Loucy (cell line): Measurements from ENCODE around the gene KRT39.

ENCODE experiments used
- H2AFZ ChIP-seq: fragments of 200-600 bp; sonication (generic); 2 replicates; pipeline ENCODE4 v1.6.0; 2016; ENCODE audit warnings: antibody characterized with exemption, mild to moderate bottlenecking, low read length, moderate library complexity
- H3F3A ChIP-seq: fragments of 200-600 bp; 2 replicates; pipeline ENCODE4 v1.6.0; 2016; ENCODE audit warnings: antibody characterized with exemption, low read depth, mild to moderate bottlenecking
- H3K27me3 ChIP-seq: fragments of 200-600 bp; sonication (generic); 2 replicates; pipeline ENCODE4 v1.6.1; 2014; ENCODE audit warnings: low read length, mild to moderate bottlenecking; ENCODE audit not compliant: insufficient read depth, poor library complexity, severe bottlenecking
- H3K36me3 ChIP-seq: fragments of 200-600 bp; sonication (generic); 2 replicates; pipeline ENCODE4 v1.6.1; 2016; ENCODE audit warnings: low read length; ENCODE audit not compliant: insufficient read depth
- H3K4me1 ChIP-seq: fragments of 200-600 bp; sonication (generic); 2 replicates; pipeline ENCODE4 v1.5.1; 2014; ENCODE audit warnings: low read length, mild to moderate bottlenecking; ENCODE audit not compliant: insufficient read depth, poor library complexity, severe bottlenecking
- H3K4me2 ChIP-seq: fragments of 200-600 bp; sonication (generic); 2 replicates; pipeline ENCODE4 v1.6.0; 2014; ENCODE audit warnings: antibody characterized with exemption, low read length, low read depth, mild to moderate bottlenecking; ENCODE audit not compliant: poor library complexity, severe bottlenecking
- H3K4me3 ChIP-seq: fragments of 200-600 bp; sonication (generic); 2 replicates; pipeline ENCODE4 v1.5.1; 2014; ENCODE audit warnings: low read length, mild to moderate bottlenecking, mixed read lengths; ENCODE audit not compliant: poor library complexity, severe bottlenecking
- H3K79me2 ChIP-seq: fragments of 200-600 bp; sonication (generic); 2 replicates; pipeline ENCODE4 v1.6.1; 2014; ENCODE audit warnings: low read length; ENCODE audit not compliant: insufficient read depth
- H3K9ac ChIP-seq: fragments of 200-600 bp; sonication (generic); 2 replicates; pipeline ENCODE4 v1.6.0; 2014; ENCODE audit warnings: mild to moderate bottlenecking, low read depth, low read length, moderate library complexity; ENCODE audit not compliant: poor library complexity, severe bottlenecking
- H3K9me2 ChIP-seq: fragments of 200-600 bp; sonication (generic); replicated peaks from 2 replicates; pipeline ENCODE4 v1.6.1; 2016; ENCODE audit warnings: low read depth, low read length, mixed read lengths
- H3K9me3 ChIP-seq: fragments of 200-600 bp; sonication (generic); 2 replicates; pipeline ENCODE4 v1.6.1; 2014; ENCODE audit warnings: mild to moderate bottlenecking, antibody characterized with exemption, low read length, low read depth; ENCODE audit not compliant: insufficient read depth
- H4K20me1 ChIP-seq: fragments of 200-600 bp; sonication (generic); 2 replicates; pipeline ENCODE4 v1.6.0; 2014; ENCODE audit warnings: antibody characterized with exemption, low read length, mild to moderate bottlenecking; ENCODE audit not compliant: insufficient read depth, poor library complexity, severe bottlenecking
- EZH2phosphoT487 ChIP-seq: fragments of 200-600 bp; IDR thresholded peaks from 2 replicates; pipeline ENCODE4 v1.6.1; 2018; ENCODE audit warnings: antibody characterized with exemption, mild to moderate bottlenecking, moderate library complexity, borderline replicate concordance
- TF ChIP-seq, protein P1 (sequence below): fragments of 200-600 bp; sonication (generic); conservative IDR thresholded peaks from 2 replicates; pipeline ENCODE4 v1.5.1; 2014; ENCODE audit warnings: mild to moderate bottlenecking, antibody characterized with exemption, low read length

KRT39 gene

DNA sequence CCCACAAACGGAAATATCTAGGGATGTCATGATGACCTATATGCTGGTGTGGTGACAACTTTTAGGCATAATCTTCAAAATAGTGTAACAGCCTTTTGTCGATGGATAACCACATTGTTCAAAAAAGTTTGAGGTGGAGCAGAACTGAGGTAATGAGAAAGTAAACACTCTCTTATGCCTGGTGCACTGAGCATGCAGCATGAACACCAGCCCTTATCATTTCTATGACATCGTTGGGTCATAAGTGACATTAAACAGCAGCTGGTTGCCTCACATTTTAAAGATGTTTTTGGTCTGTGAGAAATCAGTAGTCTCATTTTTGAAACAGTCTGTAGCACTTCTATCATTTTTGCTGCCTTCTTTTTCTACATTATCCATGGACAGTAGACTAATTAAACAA, 31.1 kb downstream of the KRT39 start:
- Histone ChIP-seq H3K4me2 (no peak overlapping the region), H3K4me1 (no peaks in the 10 kb centered on the region), H3K9ac (no peak overlapping the region)

DNA sequence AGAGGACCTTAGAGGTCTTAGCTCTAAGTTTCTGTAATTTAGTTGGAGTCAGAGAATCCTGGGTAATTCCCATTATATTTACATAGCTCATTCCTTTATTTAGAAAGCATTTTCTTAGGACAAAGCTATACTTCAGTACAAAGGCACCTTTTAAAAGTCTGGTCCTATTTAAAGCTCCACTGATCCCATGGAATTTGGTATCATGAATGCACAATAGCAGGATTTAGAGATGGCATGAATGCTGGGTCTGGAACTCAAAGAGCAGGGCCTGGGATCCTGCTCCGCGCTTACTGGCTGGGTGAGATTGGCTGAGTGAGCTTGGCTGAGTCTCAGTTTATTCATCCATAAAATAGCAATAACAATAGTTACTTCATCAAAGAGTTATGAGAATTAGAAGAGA, 34.1 kb downstream of the KRT39 start:
- Histone ChIP-seq H2AFZ (no peak overlapping the region), H3K9me3 (no peaks in the 10 kb centered on the region), H3K9me2 (no peaks in the 10 kb centered on the region), H3K4me2 (no peak overlapping the region), H3K9ac (no peak overlapping the region), H3K36me3 (no peaks in the 10 kb centered on the region), H4K20me1 (no peaks in the 10 kb centered on the region), H3F3A (no peaks in the 10 kb centered on the region), H3K4me1 (no peaks in the 10 kb centered on the region), H3K4me3 (no peak overlapping the region), H3K27me3 (peaks cover 11% of the 10 kb centered on the region), H3K79me2 (no peaks in the 10 kb centered on the region)
- TF ChIP-seq, protein P1, sequence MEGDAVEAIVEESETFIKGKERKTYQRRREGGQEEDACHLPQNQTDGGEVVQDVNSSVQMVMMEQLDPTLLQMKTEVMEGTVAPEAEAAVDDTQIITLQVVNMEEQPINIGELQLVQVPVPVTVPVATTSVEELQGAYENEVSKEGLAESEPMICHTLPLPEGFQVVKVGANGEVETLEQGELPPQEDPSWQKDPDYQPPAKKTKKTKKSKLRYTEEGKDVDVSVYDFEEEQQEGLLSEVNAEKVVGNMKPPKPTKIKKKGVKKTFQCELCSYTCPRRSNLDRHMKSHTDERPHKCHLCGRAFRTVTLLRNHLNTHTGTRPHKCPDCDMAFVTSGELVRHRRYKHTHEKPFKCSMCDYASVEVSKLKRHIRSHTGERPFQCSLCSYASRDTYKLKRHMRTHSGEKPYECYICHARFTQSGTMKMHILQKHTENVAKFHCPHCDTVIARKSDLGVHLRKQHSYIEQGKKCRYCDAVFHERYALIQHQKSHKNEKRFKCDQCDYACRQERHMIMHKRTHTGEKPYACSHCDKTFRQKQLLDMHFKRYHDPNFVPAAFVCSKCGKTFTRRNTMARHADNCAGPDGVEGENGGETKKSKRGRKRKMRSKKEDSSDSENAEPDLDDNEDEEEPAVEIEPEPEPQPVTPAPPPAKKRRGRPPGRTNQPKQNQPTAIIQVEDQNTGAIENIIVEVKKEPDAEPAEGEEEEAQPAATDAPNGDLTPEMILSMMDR = no peak
- TF ChIP-seq EZH2phosphoT487 = no peak

More for the DNA sequence above, 31.1 kb downstream of the KRT39 start:
- H3K4me3 ChIP-seq = no peak overlapping the region
- TF ChIP-seq, protein P1 = no peak
- no peaks in the 10 kb centered on the region for H3K79me2 ChIP-seq
- no peaks in the 10 kb centered on the region for H3K9me3 ChIP-seq
- no peaks in the 10 kb centered on the region for H3K36me3 ChIP-seq
- no peaks in the 10 kb centered on the region for H3F3A ChIP-seq
- H3K27me3 ChIP-seq = peaks cover 11% of the 10 kb centered on the region
- H2AFZ ChIP-seq = no peak overlapping the region
- no peaks in the 10 kb centered on the region for H4K20me1 ChIP-seq
- no peaks in the 10 kb centered on the region for H3K9me2 ChIP-seq

DNA sequence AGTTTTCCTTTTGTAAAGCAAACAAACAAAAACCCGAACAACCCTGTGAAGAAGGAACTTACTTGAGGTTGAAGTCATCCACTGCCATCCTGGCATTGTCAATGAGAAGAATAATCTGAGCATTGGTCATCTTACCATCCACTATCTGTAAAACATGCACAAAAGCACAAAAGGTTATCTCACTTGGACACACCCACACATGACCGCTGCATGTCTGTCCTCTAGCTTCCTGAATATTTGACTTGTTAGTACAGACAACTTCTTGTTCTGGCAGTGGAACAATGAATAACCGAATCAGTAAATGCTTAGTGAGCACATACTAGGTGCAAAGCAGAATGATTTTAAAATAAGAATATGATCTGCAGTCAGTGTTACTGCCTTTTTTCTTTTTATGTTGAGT, 35.4 kb downstream of the KRT39 start:
- Histone ChIP-seq H3K36me3 (no peaks in the 10 kb centered on the region), H3K27me3 (peaks cover 11% of the 10 kb centered on the region), H3K9ac (no peak overlapping the region), H3F3A (no peaks in the 10 kb centered on the region), H3K4me1 (no peaks in the 10 kb centered on the region), H3K4me2 (no peak overlapping the region), H4K20me1 (no peaks in the 10 kb centered on the region), H2AFZ (no peak overlapping the region), H3K4me3 (no peak overlapping the region), H3K79me2 (no peaks in the 10 kb centered on the region), H3K9me3 (no peaks in the 10 kb centered on the region), H3K9me2 (no peaks in the 10 kb centered on the region)
- TF ChIP-seq, protein P1 = no peak
- TF ChIP-seq EZH2phosphoT487 = no peak
